Tibial nerve (tissue), 4 donors: ENCODE measurements around the gene ATP9B. TPM values are rescaled to one million over a fixed set of nuclear protein-coding genes. Genes with fewer than 3 reads are reported as not detected.

Experiments used
- DNase-seq, 2 donors: peaks; one replicate each; pipeline ENCODE4 v3.0.0-alpha.2; 2019; ENCODE audit warnings: low spot score in 2 of 2
- H3K27ac ChIP-seq, 4 donors: fragments of 200-600 bp; sonication (generic) in 3 of 4; one replicate each; pipeline ENCODE4 v1.5.1; 2017 to 2019; ENCODE audit warnings: mild to moderate bottlenecking in 1 of 4
- H3K27me3 ChIP-seq, 2 donors: fragments of 200-600 bp; sonication (generic) in 1 of 2; one replicate each; pipeline versions ENCODE4 v1.5.1 to v1.6.0; 2017 to 2019
- H3K36me3 ChIP-seq, 3 donors: fragments of 200-600 bp; sonication (generic); one replicate each; pipeline ENCODE4 v1.5.1; 2018 to 2019
- H3K4me1 ChIP-seq, 4 donors: fragments of 200-600 bp; sonication (generic) in 3 of 4; one replicate each; pipeline ENCODE4 v1.5.1; 2017 to 2019
- H3K4me3 ChIP-seq, 4 donors: fragments of 200-600 bp; sonication (generic) in 3 of 4; one replicate each; pipeline ENCODE4 v1.5.1; 2017 to 2019; ENCODE audit warnings: mild to moderate bottlenecking in 1 of 4, moderate library complexity in 1 of 4
- H3K9me3 ChIP-seq, 4 donors: fragments of 200-600 bp; sonication (generic) in 3 of 4; one replicate each; pipeline ENCODE4 v1.5.1; 2017 to 2019
- EP300 ChIP-seq, 2 donors: sonication (generic); formaldehyde crosslinking; IDR thresholded peaks; one replicate each; pipeline ENCODE4 v1.6.1; 2017; ENCODE audit warnings: antibody characterized with exemption in 2 of 2, mild to moderate bottlenecking in 1 of 2
- POLR2A ChIP-seq, 2 donors: fragments of 450-650 bp; IDR thresholded peaks; one replicate each; pipeline ENCODE4 v1.6.1; 2017; ENCODE audit warnings: antibody characterized with exemption in 2 of 2, mild to moderate bottlenecking in 2 of 2, moderate library complexity in 2 of 2
- WGBS, 2 donors: methylation state at CpG; one replicate each; pipeline ENCODE4 v1.1.5; 2018; 5-methylcytosine and 5-hydroxymethylcytosine counted together
- total RNA-seq, 4 donors: library from RNA; depleted of rRNA; stranded (reverse); fragments of >200 nt; gene quantifications; one replicate each; pipeline ENCODE4 v1.1.0, GENCODE V29; 2016
- TF ChIP-seq, protein P1 (sequence below), 5 experiments: fragments of 200-600 bp in 3 of 5; fragments of 450-650 bp in 2 of 5; sonication (generic) in 3 of 5; IDR thresholded peaks; one replicate each; pipeline ENCODE4 v1.5.1; 2016 to 2019; ENCODE audit warnings: antibody characterized with exemption in 5 of 5, mild to moderate bottlenecking in 3 of 5, moderate library complexity in 2 of 5

The ATP9B gene
- total RNA-seq, 4 donors from 2014 or later, result 56.9 to 68.7 (median 59.8) TPM

DNA sequence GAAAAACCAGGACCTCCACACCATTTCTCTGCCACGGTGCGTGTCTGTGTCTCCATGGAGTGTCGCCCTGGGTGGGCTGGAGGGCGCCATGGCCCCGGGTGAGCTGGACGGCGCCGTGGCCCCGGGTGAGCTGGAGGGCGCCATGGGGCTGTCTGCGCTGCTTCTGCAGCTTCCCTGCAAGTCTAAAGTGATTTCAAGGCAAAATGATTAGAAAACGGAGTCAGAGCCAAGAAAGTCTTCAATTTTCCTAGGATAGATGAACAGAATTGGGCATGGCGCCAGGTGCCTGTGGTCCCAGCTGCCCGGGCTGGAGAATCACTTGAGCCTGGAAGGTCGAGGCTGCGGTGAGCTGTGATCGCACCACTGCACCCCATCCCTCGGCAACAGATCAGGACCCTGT lies 298.8 kb downstream of the ATP9B start:
- no peak for DNase-seq
- Histone ChIP-seq H3K36me3 (peaks cover 0 to 30% (median 0%) of the 10 kb centered on the region in 3 donors), H3K9me3 (no peaks in the 10 kb centered on the region), H3K4me3 (no peak overlapping the region), H3K4me1 (peaks cover 0 to 41% (median 12%) of the 10 kb centered on the region in 4 donors), H3K27ac (peak overlapping the region in 2 of 4 donors; percentile 68 to 75), H3K27me3 (no peaks in the 10 kb centered on the region)
- TF ChIP-seq EP300 (IDR thresholded peaks at IDR 0.05) (no peak), POLR2A (IDR thresholded peaks at IDR 0.05) (no peak)
- TF ChIP-seq, protein P1, sequence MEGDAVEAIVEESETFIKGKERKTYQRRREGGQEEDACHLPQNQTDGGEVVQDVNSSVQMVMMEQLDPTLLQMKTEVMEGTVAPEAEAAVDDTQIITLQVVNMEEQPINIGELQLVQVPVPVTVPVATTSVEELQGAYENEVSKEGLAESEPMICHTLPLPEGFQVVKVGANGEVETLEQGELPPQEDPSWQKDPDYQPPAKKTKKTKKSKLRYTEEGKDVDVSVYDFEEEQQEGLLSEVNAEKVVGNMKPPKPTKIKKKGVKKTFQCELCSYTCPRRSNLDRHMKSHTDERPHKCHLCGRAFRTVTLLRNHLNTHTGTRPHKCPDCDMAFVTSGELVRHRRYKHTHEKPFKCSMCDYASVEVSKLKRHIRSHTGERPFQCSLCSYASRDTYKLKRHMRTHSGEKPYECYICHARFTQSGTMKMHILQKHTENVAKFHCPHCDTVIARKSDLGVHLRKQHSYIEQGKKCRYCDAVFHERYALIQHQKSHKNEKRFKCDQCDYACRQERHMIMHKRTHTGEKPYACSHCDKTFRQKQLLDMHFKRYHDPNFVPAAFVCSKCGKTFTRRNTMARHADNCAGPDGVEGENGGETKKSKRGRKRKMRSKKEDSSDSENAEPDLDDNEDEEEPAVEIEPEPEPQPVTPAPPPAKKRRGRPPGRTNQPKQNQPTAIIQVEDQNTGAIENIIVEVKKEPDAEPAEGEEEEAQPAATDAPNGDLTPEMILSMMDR (IDR thresholded peaks at IDR 0.05), result no peak
- WGBS, 2 donors, result 35 to 63% methylated on average over 18 of the region's 18 CpGs

DNA sequence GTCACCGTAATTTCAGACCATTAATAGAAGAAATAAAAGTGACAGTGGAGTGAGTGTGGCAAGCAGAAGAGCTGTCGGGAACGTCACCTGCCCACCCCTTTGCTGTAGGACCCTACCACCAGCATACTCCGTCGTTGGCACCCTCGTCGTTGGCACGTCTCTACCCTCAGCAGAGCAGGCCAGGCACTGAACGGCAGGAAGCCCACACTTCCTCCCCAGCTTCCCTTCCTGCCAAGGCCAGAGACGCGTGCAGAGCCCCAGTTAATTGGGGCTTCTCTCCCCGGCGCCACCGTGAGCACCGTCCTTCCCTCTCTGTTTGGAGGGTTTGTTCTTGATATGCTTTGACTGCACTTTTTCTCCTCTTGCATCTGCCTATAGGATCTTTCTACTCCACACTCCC lies 299.5 kb downstream of the ATP9B start:
- no peak overlapping the region for H3K4me3 ChIP-seq
- peaks cover 0 to 23% (median 0%) of the 10 kb centered on the region in 3 donors for H3K36me3 ChIP-seq

DNA sequence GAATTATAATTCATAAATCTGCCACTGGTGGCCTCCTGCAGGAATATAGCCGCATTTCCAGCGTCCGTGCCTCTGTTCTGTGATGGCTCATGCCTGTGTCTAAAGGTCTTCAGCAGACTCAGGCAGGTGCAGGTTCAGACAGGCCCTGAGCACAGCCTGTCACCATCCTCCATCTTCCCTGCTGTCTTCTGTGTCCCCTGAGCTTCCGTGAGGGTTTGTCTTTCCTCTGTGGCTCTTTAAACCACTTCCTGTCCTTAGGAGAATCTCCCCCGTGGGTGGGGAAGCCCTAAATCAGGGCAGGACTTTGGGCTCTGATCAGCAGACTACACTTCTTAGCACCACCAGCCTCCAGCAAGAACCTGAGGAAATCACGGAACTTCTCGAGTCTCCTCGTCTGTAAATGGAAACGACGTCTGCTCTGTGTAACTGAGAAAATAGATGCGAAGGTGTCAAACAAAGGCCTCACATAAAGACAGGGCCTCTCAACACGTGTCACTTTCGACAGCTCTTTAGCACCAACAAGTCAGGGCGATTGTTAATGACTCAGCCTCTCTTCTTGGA lies 302.4 kb downstream of the ATP9B start:
- TF ChIP-seq EP300 (IDR thresholded peaks at IDR 0.05), result no peak
- no peak for TF ChIP-seq POLR2A (IDR thresholded peaks at IDR 0.05)
- TF ChIP-seq, protein P1 (IDR thresholded peaks at IDR 0.05), result no peak
- H3K36me3 ChIP-seq, result peaks cover 0 to 24% (median 0%) of the 10 kb centered on the region in 3 donors
- H3K27ac ChIP-seq, result peak overlapping the region in 1 of 4 donors; percentile 61
- no peaks in the 10 kb centered on the region for H3K27me3 ChIP-seq
- DNase-seq, result no peak
- H3K4me1 ChIP-seq, result peaks cover 0 to 26% (median 7%) of the 10 kb centered on the region in 4 donors
- no peaks in the 10 kb centered on the region for H3K9me3 ChIP-seq
- 86 to 87% methylated on average over 14 of the region's 14 CpGs for WGBS, 2 donors
- no peak overlapping the region for H3K4me3 ChIP-seq

More for the DNA sequence above, 299.5 kb downstream of the ATP9B start:
- DNase-seq, result no peak
- no peaks in the 10 kb centered on the region for H3K9me3 ChIP-seq
- WGBS, 2 donors, result 72 to 82% methylated on average over 15 of the region's 15 CpGs
- peaks cover 0 to 42% (median 12%) of the 10 kb centered on the region in 4 donors for H3K4me1 ChIP-seq
- no peak for TF ChIP-seq POLR2A (IDR thresholded peaks at IDR 0.05)
- H3K27ac ChIP-seq, result peak overlapping the region in 1 of 4 donors; percentile 75
- H3K27me3 ChIP-seq, result no peaks in the 10 kb centered on the region

DNA sequence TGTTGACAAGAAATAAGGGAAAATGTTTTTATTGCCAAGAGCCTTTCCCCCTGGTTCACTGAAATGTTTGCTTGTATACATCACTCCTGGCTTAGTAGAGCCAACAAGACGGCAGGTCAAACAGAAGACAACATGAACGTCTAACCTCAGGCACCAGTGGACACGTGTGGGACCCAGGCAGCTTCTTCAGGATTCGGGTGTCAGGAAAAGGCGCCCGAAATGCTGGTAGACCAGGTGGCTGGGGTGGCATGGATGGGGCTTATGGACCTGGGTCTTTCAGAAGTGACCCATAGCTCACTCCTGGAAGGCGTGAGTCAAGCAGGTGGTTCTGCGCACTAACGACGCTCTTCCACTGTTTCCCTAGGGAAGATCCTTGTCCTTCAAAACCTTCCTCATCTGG lies 303.3 kb downstream of the ATP9B start:
- no peak for TF ChIP-seq EP300 (IDR thresholded peaks at IDR 0.05)
- TF ChIP-seq POLR2A (IDR thresholded peaks at IDR 0.05), result no peak
- TF ChIP-seq, protein P1 (IDR thresholded peaks at IDR 0.05), result no peak
- Histone ChIP-seq H3K27me3 (no peaks in the 10 kb centered on the region), H3K36me3 (peaks cover 0 to 31% (median 0%) of the 10 kb centered on the region in 3 donors), H3K9me3 (no peaks in the 10 kb centered on the region), H3K4me1 (peaks cover 0 to 21% (median 7%) of the 10 kb centered on the region in 4 donors), H3K27ac (peak overlapping the region in 3 of 4 donors; percentile 14 to 61 (median 21)), H3K4me3 (no peak overlapping the region)
- WGBS, 2 donors, result 83 to 87% methylated on average over 10 of the region's 10 CpGs
- DNase-seq, result no peak

DNA sequence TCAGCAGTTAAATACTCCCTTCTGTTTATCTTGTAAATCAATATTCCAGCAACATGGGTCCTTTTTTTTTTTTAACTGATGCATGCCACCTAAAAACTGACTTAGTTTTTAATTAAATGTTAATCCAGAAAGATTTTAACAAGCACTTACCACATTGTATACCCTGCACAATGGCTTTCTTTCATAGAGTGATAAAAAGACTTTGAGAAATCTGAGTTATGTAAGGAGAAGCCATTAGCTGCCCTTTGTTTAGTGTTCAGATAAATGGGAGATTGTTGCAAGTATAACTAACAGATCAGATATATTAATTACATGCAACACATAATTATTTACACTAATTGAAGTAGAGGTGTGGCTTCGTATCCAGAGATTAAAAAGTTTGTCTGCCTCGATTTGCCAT lies 303.8 kb downstream of the ATP9B start:
- H3K36me3 ChIP-seq, result peaks cover 0 to 37% (median 0%) of the 10 kb centered on the region in 3 donors
- H3K4me1 ChIP-seq, result peaks cover 0 to 15% (median 5%) of the 10 kb centered on the region in 4 donors

More for the DNA sequence above, 303.8 kb downstream of the ATP9B start:
- TF ChIP-seq, protein P1 (IDR thresholded peaks at IDR 0.05), result no peak
- TF ChIP-seq POLR2A (IDR thresholded peaks at IDR 0.05), result no peak
- no peak for TF ChIP-seq EP300 (IDR thresholded peaks at IDR 0.05)
- no peak overlapping the region for H3K4me3 ChIP-seq
- H3K9me3 ChIP-seq, result no peaks in the 10 kb centered on the region
- no peak for DNase-seq
- no peaks in the 10 kb centered on the region for H3K27me3 ChIP-seq
- peak overlapping the region in 3 of 4 donors; percentile 16 to 61 (median 21) for H3K27ac ChIP-seq
- WGBS, 2 donors, result 53 to 65% methylated on average over 2 of the region's 2 CpGs
